HCT116 (cell line): ENCODE data around the gene PI4KA. TPM values are rescaled to one million over a fixed set of nuclear protein-coding genes. Genes with fewer than 3 reads are reported as not detected.

Experiments used
- ATAC-seq: fragments of 200-7000 bp; cut with Tn5 transposase; 2 replicates; pipeline ENCODE4 v1.9.1; 2020; ENCODE audit warnings: mild to moderate bottlenecking, moderate library complexity
- BruUV-seq: library from RNA; stranded (reverse); fragments of 400-500 nt; replicated peaks from 2 replicates; lab custom pipeline; 2021; lab: Mats Ljungman, UMichigan
- CTCF ChIA-PET: fragments of 300-600 bp; sonication (Branson Sonifier 250); formaldehyde crosslinking; loops from one replicate; lab custom pipeline; 2021; ENCODE audit warnings: antibody characterized with exemption; lab: Charles Lee
- POLR2A ChIA-PET: fragments of 300-600, 350-600 bp; sonication (Branson Sonifier 250); formaldehyde crosslinking; loops from one replicate; lab custom pipeline; 2021; ENCODE audit warnings: antibody characterized with exemption; lab: Charles Lee
- RAD21 ChIA-PET, 2 experiments: fragments of 300-600 bp; sonication (Branson Sonifier 250); formaldehyde crosslinking; loops; one replicate each; lab custom pipeline; 2023; ENCODE audit warnings: low total read pairs in 2 of 2; ENCODE audit not compliant: uncharacterized antibody in 2 of 2, unreplicated experiment in 2 of 2, low non-redundant PET in 1 of 2; lab: Charles Lee
- DNase-seq: peaks from one replicate; pipeline ENCODE4 v3.0.0-alpha.2; 2010; ENCODE audit warnings: low read depth, low spot score
- H2AFZ ChIP-seq: fragments of 200-600 bp; shearing (Covaris generic), sonication (generic); 2 replicates; pipeline ENCODE4 v1.6.1; 2017; ENCODE audit warnings: low read depth, mixed run types, mixed read lengths, antibody characterized with exemption, low read length; ENCODE audit not compliant: poor library complexity, severe bottlenecking
- H3K27ac ChIP-seq: 2 replicates; pipeline ENCODE4 v1.5.1; 2012; ENCODE audit warnings: low read depth, low read length
- H3K27me3 ChIP-seq: fragments of 200-600 bp; sonication (generic); 2 replicates; pipeline ENCODE4 v1.6.1; 2016; ENCODE audit warnings: mixed run types, low read length, mixed read lengths; ENCODE audit not compliant: insufficient read depth
- H3K36me3 ChIP-seq, 2 experiments: fragments of 200-500 bp in 1 of 2; fragments of 200-600 bp in 1 of 2; sonication (Bioruptor generic) in 1 of 2; sonication (generic) in 1 of 2; 2 replicates each; pipeline versions ENCODE4 v1.5.1 to v1.6.1; 2014 to 2016; ENCODE audit warnings: low read length in 2 of 2, inconsistent platforms in 1 of 2, mixed read lengths in 1 of 2, mixed run types in 1 of 2; ENCODE audit not compliant: insufficient read depth in 2 of 2, control insufficient read depth in 1 of 2
- H3K4me1 ChIP-seq, 2 experiments: fragments of 200-600 bp in 1 of 2; sonication (generic) in 1 of 2; 2 replicates each; pipeline versions ENCODE4 v1.5.1 to v1.6.1; 2012 to 2017; ENCODE audit warnings: low read length in 2 of 2, inconsistent platforms in 1 of 2, mild to moderate bottlenecking in 1 of 2, mixed read lengths in 1 of 2, mixed run types in 1 of 2, moderate library complexity in 1 of 2; ENCODE audit not compliant: insufficient read depth in 2 of 2, control insufficient read depth in 1 of 2
- H3K4me2 ChIP-seq: fragments of 200-600 bp; sonication (generic); 2 replicates; pipeline ENCODE4 v1.6.1; 2017; ENCODE audit warnings: mixed run types, low read length, mixed read lengths
- H3K4me3 ChIP-seq, 2 experiments: fragments of 200-600 bp in 1 of 2; sonication (generic) in 1 of 2; replicated peaks in 1 of 2; 2 replicates each; pipeline ENCODE4 v1.5.1; 2011 to 2016; ENCODE audit warnings: low read length in 2 of 2, control low read depth in 1 of 2, low read depth in 1 of 2, mild to moderate bottlenecking in 1 of 2, mixed read lengths in 1 of 2, mixed run types in 1 of 2
- H3K79me2 ChIP-seq: fragments of 200-600 bp; sonication (generic); 2 replicates; pipeline ENCODE4 v1.6.1; 2017; ENCODE audit warnings: mild to moderate bottlenecking, mixed run types, low read length, moderate library complexity, mixed read lengths; ENCODE audit not compliant: insufficient read depth
- H3K9ac ChIP-seq: fragments of 200-600 bp; sonication (generic); 2 replicates; pipeline ENCODE4 v1.6.1; 2016; ENCODE audit warnings: low read length, mixed read lengths
- H3K9me2 ChIP-seq: fragments of 200-600 bp; sonication (generic), shearing (Covaris generic); 2 replicates; pipeline ENCODE4 v1.6.1; 2017; ENCODE audit warnings: mixed run types, mild to moderate bottlenecking, moderate library complexity; ENCODE audit not compliant: insufficient read depth
- H3K9me3 ChIP-seq, 2 experiments: fragments of 200-500 bp in 1 of 2; fragments of 200-600 bp in 1 of 2; sonication (Bioruptor generic) in 1 of 2; sonication (generic) in 1 of 2; 2 replicates each; pipeline ENCODE4 v1.6.1; 2014 to 2017; ENCODE audit warnings: low read length in 2 of 2, mixed read lengths in 2 of 2, inconsistent platforms in 1 of 2, low read depth in 1 of 2, mild to moderate bottlenecking in 1 of 2, mixed run types in 1 of 2, moderate library complexity in 1 of 2; ENCODE audit not compliant: control insufficient read depth in 1 of 2, insufficient read depth in 1 of 2
- H4K20me1 ChIP-seq: fragments of 200-600 bp; sonication (generic), shearing (Covaris generic); 2 replicates; pipeline ENCODE4 v1.6.1; 2017; ENCODE audit warnings: mixed run types, mild to moderate bottlenecking, moderate library complexity; ENCODE audit not compliant: insufficient read depth
- CBX3 ChIP-seq: IDR thresholded peaks from 2 replicates; pipeline ENCODE4 v1.6.1; 2012; ENCODE audit warnings: low read depth
- CEBPB ChIP-seq: IDR thresholded peaks from 2 replicates; pipeline ENCODE4 v1.6.1; 2012; ENCODE audit warnings: low read depth
- ELF1 ChIP-seq: IDR thresholded peaks from 2 replicates; pipeline ENCODE4 v1.6.1; 2012; ENCODE audit warnings: low read depth, borderline replicate concordance
- EZH2phosphoT487 ChIP-seq: fragments of 200-600 bp; IDR thresholded peaks from 2 replicates; pipeline ENCODE4 v1.6.1; 2018; ENCODE audit warnings: antibody characterized with exemption, borderline replicate concordance
- FOSL1 ChIP-seq: IDR thresholded peaks from 2 replicates; pipeline ENCODE4 v1.6.1; 2012; ENCODE audit warnings: low read depth
- POLR2A ChIP-seq: IDR thresholded peaks from 2 replicates; pipeline ENCODE4 v1.7.0; 2011; ENCODE audit warnings: borderline replicate concordance; ENCODE audit not compliant: insufficient read depth, insufficient read length; ENCODE audit errors: extremely low read depth
- POLR2AphosphoS5 ChIP-seq: IDR thresholded peaks from 2 replicates; pipeline ENCODE4 v1.6.1; 2011; ENCODE audit warnings: mild to moderate bottlenecking, low read depth, low read length, moderate library complexity
- RAD21 ChIP-seq: IDR thresholded peaks from 2 replicates; pipeline ENCODE4 v1.6.1; 2012; ENCODE audit warnings: low read depth, mild to moderate bottlenecking
- SIN3A ChIP-seq: IDR thresholded peaks from 2 replicates; pipeline ENCODE4 v1.6.1; 2012; ENCODE audit warnings: low read depth
- SRF ChIP-seq: IDR thresholded peaks from 2 replicates; pipeline ENCODE4 v1.6.1; 2012; ENCODE audit warnings: low read depth
- YY1 ChIP-seq: IDR thresholded peaks from 2 replicates; pipeline ENCODE4 v1.6.1; 2011; ENCODE audit warnings: low read length, low read depth, moderate library complexity, mild to moderate bottlenecking; ENCODE audit not compliant: insufficient replicate concordance; ENCODE audit errors: extremely low read depth
- ZFX ChIP-seq: fragments of 450-650 bp; IDR thresholded peaks from 2 replicates; pipeline ENCODE4 v1.6.1; 2017
- ZNF274 ChIP-seq: fragments of 200-500 bp; sonication (Bioruptor generic); IDR thresholded peaks from 2 replicates; pipeline ENCODE4 v1.6.1; 2014; ENCODE audit warnings: mild to moderate bottlenecking, low read depth, low read length, inconsistent platforms
- intact Hi-C: fragments of 100-400 bp; cut with micrococcal nuclease; formaldehyde crosslinking; loops from 2 replicates; pipeline ENCODE4 v1.10.0; 2022
- total RNA-seq: library from RNA; stranded (reverse); gene quantifications from one replicate; pipeline ENCODE4 v1.2.1, GENCODE V29; 2021; ENCODE audit not compliant: unreplicated experiment
- TF ChIP-seq, protein P1 (sequence below): IDR thresholded peaks from 2 replicates; pipeline ENCODE4 v1.6.1; 2012
- TF ChIP-seq, protein P2 (sequence below): IDR thresholded peaks from 2 replicates; pipeline ENCODE4 v1.6.1; 2012
- TF ChIP-seq, protein P3 (sequence below): IDR thresholded peaks from 2 replicates; pipeline ENCODE4 v1.6.1; 2011; ENCODE audit warnings: mild to moderate bottlenecking, low read length, moderate library complexity; ENCODE audit not compliant: insufficient replicate concordance; ENCODE audit errors: extremely low read depth
- TF ChIP-seq, protein P4 (sequence below): IDR thresholded peaks from 2 replicates; pipeline ENCODE4 v1.6.1; 2012; ENCODE audit warnings: low read depth

The PI4KA gene
- total RNA-seq, 1 experiment from 2014 or later = 59.6 TPM

DNA sequence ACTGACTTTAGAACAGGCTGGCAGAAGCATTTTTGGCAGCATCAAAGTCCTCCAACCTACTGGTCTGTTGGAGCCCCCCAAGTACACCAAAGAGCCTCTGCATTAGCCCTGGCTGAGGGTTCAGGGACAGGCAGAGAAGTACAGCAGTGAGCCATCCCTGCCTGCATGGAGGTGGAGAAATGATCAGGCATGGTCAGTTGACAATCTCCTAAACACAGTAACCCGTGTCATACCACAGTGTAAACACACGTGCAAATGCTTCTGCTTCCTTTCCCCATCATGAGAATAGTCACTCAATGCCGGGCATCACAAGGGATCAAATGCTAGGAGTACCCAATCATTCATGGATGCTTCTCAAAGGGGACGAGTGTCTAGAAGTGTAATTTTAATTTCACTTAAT lies 76.5 kb downstream of the PI4KA start:
- Histone ChIP-seq H3K9me2 (no peaks in the 10 kb centered on the region), H3K27me3 (no peaks in the 10 kb centered on the region), H2AFZ (no peak overlapping the region), H3K27ac (no peak overlapping the region), H3K4me3 (no peak overlapping the region), H3K4me1 (peaks cover 18 to 19% of the 10 kb centered on the region in 2 experiments), H3K79me2 (no peaks in the 10 kb centered on the region), H3K4me2 (no peak overlapping the region), H3K9ac (no peak overlapping the region), H4K20me1 (no peaks in the 10 kb centered on the region), H3K36me3 (no peaks in the 10 kb centered on the region; a peak in 2 of 4 replicates), H3K9me3 (no peaks in the 10 kb centered on the region)
- BruUV-seq = no TSS peak
- RAD21 ChIA-PET = no interaction called here
- DNase-seq = no peak
- CTCF ChIA-PET = no interaction called here
- intact Hi-C loops = no loop called here
- POLR2A ChIA-PET = no interaction called here
- TF ChIP-seq ZFX = no peak
- TF ChIP-seq, protein P1, sequence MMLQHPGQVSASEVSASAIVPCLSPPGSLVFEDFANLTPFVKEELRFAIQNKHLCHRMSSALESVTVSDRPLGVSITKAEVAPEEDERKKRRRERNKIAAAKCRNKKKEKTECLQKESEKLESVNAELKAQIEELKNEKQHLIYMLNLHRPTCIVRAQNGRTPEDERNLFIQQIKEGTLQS = no peak
- no peak for TF ChIP-seq YY1
- TF ChIP-seq, protein P2, sequence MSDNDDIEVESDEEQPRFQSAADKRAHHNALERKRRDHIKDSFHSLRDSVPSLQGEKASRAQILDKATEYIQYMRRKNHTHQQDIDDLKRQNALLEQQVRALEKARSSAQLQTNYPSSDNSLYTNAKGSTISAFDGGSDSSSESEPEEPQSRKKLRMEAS = no peak
- no peak for TF ChIP-seq FOSL1
- no peak for TF ChIP-seq SRF
- TF ChIP-seq, protein P3, sequence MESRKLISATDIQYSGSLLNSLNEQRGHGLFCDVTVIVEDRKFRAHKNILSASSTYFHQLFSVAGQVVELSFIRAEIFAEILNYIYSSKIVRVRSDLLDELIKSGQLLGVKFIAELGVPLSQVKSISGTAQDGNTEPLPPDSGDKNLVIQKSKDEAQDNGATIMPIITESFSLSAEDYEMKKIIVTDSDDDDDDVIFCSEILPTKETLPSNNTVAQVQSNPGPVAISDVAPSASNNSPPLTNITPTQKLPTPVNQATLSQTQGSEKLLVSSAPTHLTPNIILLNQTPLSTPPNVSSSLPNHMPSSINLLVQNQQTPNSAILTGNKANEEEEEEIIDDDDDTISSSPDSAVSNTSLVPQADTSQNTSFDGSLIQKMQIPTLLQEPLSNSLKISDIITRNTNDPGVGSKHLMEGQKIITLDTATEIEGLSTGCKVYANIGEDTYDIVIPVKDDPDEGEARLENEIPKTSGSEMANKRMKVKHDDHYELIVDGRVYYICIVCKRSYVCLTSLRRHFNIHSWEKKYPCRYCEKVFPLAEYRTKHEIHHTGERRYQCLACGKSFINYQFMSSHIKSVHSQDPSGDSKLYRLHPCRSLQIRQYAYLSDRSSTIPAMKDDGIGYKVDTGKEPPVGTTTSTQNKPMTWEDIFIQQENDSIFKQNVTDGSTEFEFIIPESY = no peak
- no peak for TF ChIP-seq POLR2A
- TF ChIP-seq EZH2phosphoT487 = no peak
- TF ChIP-seq, protein P4, sequence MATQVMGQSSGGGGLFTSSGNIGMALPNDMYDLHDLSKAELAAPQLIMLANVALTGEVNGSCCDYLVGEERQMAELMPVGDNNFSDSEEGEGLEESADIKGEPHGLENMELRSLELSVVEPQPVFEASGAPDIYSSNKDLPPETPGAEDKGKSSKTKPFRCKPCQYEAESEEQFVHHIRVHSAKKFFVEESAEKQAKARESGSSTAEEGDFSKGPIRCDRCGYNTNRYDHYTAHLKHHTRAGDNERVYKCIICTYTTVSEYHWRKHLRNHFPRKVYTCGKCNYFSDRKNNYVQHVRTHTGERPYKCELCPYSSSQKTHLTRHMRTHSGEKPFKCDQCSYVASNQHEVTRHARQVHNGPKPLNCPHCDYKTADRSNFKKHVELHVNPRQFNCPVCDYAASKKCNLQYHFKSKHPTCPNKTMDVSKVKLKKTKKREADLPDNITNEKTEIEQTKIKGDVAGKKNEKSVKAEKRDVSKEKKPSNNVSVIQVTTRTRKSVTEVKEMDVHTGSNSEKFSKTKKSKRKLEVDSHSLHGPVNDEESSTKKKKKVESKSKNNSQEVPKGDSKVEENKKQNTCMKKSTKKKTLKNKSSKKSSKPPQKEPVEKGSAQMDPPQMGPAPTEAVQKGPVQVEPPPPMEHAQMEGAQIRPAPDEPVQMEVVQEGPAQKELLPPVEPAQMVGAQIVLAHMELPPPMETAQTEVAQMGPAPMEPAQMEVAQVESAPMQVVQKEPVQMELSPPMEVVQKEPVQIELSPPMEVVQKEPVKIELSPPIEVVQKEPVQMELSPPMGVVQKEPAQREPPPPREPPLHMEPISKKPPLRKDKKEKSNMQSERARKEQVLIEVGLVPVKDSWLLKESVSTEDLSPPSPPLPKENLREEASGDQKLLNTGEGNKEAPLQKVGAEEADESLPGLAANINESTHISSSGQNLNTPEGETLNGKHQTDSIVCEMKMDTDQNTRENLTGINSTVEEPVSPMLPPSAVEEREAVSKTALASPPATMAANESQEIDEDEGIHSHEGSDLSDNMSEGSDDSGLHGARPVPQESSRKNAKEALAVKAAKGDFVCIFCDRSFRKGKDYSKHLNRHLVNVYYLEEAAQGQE = no peak
- TF ChIP-seq SIN3A = no peak
- no peak for TF ChIP-seq ELF1
- TF ChIP-seq ZNF274 = no peak
- TF ChIP-seq RAD21 = no peak
- TF ChIP-seq CEBPB = no peak
- no peak for TF ChIP-seq CBX3
- no peak for TF ChIP-seq POLR2AphosphoS5
- no peak for ATAC-seq
